Upper lobe of left lung (tissue), 4 donors: Measurements from ENCODE around the gene SLC25A13.

Experiments used
- EP300 ChIP-seq, 4 donors: sonication (generic); formaldehyde crosslinking; IDR thresholded peaks; one replicate each; pipeline ENCODE4 v1.5.1; 2017; ENCODE audit warnings: antibody characterized with exemption in 4 of 4, control low read depth in 2 of 4
- TF ChIP-seq, protein P1 (sequence below), 6 experiments: fragments of 450-650 bp in 4 of 6; fragments of 200-600 bp in 2 of 6; sonication (generic) in 2 of 6; IDR thresholded peaks; one replicate each; pipeline ENCODE4 v1.5.1; 2016 to 2019; ENCODE audit warnings: antibody characterized with exemption in 6 of 6

- TF ChIP-seq, protein P1, sequence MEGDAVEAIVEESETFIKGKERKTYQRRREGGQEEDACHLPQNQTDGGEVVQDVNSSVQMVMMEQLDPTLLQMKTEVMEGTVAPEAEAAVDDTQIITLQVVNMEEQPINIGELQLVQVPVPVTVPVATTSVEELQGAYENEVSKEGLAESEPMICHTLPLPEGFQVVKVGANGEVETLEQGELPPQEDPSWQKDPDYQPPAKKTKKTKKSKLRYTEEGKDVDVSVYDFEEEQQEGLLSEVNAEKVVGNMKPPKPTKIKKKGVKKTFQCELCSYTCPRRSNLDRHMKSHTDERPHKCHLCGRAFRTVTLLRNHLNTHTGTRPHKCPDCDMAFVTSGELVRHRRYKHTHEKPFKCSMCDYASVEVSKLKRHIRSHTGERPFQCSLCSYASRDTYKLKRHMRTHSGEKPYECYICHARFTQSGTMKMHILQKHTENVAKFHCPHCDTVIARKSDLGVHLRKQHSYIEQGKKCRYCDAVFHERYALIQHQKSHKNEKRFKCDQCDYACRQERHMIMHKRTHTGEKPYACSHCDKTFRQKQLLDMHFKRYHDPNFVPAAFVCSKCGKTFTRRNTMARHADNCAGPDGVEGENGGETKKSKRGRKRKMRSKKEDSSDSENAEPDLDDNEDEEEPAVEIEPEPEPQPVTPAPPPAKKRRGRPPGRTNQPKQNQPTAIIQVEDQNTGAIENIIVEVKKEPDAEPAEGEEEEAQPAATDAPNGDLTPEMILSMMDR (IDR thresholded peaks at IDR 0.05): no peak
- TF ChIP-seq EP300 (IDR thresholded peaks at IDR 0.05): no peak
These were observed 34.3 kb downstream of the SLC25A13 start for GRCh38 chr7:96287559-96287958.
